ENCODE results near the gene CAP1. TPM values are rescaled to one million over a fixed set of nuclear protein-coding genes. Genes with fewer than 3 reads are reported as not detected.
"Not testable (repeated sequence)": the region's sequence is repeated elsewhere in the genome, so short reads cannot be mapped to it uniquely, and the experiment has no call there.

Gene CAP1
- total RNA-seq, 1 donor from 2014 or later, result 435 TPM

DNA sequence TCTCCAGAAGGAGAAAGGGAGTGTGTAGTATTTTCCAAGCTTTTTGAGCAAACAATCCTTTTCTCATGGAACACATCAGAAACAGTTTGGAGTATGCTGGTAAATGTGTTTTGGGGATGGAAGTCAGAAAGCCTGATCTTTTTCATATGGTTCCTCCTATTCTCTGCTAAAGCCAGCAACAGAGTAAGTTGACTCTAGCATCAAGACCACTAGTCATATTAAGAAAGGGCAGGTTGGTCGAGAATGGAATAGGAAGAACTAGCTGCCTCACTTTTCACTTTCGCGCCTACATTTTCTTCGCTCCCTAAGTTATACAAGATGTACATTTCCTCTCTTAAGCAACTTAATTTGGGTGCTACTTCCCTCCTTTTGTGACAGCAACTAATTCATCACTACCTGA is 32.5 kb downstream of the CAP1 start:
- DNase-seq (ENCODE audit: low spot score), result no peak
- H3K4me3 Mint-ChIP-seq, result no peak overlapping the region
- intact Hi-C loops (cut with micrococcal nuclease), result no loop called here
- H3K36me3 Mint-ChIP-seq (ENCODE audit: low read depth), result peaks cover 48% of the 10 kb centered on the region
- H3K27me3 Mint-ChIP-seq (ENCODE audit: insufficient read depth), result no peaks in the 10 kb centered on the region
- no peaks in the 10 kb centered on the region for H3K9me3 Mint-ChIP-seq
- H3K4me1 Mint-ChIP-seq (ENCODE audit: low read depth), result peaks cover 4% of the 10 kb centered on the region
- H3K27ac Mint-ChIP-seq, result peak overlapping the region; percentile 29

DNA sequence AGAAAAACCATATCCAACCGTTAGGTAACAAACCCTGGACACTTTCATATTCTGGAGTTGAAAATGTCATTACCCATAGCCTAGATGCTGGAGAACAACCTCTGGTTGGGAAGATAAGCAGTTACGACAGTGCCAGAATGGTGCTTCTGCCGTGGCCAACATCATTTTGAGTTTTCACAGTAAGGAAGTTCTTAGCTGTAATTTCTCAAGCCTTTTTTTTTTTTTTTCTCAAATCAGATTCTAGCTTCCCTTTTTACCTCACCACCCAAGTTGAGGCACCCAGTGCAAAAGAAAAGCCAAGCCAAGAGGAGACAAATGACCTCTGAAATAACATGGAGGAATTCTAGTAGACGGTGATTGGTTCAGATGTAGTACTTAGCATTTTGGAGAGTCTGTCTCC is 34.7 kb downstream of the CAP1 start:
- Mint-ChIP-seq H3K36me3 (ENCODE audit: low read depth) (peaks cover 46% of the 10 kb centered on the region), H3K27ac (no peak overlapping the region), H3K4me1 (ENCODE audit: low read depth) (peaks cover 11% of the 10 kb centered on the region), H3K9me3 (no peaks in the 10 kb centered on the region), H3K4me3 (no peak overlapping the region), H3K27me3 (ENCODE audit: insufficient read depth) (no peaks in the 10 kb centered on the region)
- intact Hi-C loops (cut with micrococcal nuclease), result loop anchor here (5.0 kb wide), 1 partner anchor 67 kb away; no protein-coding TSS in a partner anchor
- DNase-seq (ENCODE audit: low spot score), result no peak

DNA sequence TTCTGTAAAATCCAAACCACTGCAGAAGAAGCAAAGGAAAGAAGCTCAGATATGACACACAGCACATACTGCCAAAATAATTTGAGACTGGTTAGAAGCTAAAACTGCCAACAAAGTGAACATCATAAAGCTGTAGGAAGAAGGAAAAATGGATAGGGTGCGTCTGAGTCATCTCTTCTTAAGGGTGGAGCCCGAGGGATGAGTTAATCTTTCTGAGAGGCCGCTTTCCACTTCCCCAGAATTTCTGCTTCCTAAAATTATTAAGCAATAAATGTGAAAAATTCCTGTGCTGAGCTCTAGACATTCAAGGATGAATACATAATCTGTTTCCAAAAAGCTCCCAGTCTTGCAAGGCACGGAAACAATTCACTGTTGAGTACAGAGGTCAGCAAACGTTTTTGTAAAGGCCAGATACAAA is 36.4 kb downstream of the CAP1 start:
- no peaks in the 10 kb centered on the region for H3K9me3 Mint-ChIP-seq
- H3K4me3 Mint-ChIP-seq, result no peak overlapping the region
- peaks cover 9% of the 10 kb centered on the region for H3K4me1 Mint-ChIP-seq (ENCODE audit: low read depth)
- no peaks in the 10 kb centered on the region for H3K27me3 Mint-ChIP-seq (ENCODE audit: insufficient read depth)
- intact Hi-C loops (cut with micrococcal nuclease), result loop anchor here (5.0 kb wide), 1 partner anchor 65 kb away; no protein-coding TSS in a partner anchor
- H3K27ac Mint-ChIP-seq, result no peak overlapping the region
- H3K36me3 Mint-ChIP-seq (ENCODE audit: low read depth), result peaks cover 43% of the 10 kb centered on the region
- no peak for DNase-seq (ENCODE audit: low spot score)

DNA sequence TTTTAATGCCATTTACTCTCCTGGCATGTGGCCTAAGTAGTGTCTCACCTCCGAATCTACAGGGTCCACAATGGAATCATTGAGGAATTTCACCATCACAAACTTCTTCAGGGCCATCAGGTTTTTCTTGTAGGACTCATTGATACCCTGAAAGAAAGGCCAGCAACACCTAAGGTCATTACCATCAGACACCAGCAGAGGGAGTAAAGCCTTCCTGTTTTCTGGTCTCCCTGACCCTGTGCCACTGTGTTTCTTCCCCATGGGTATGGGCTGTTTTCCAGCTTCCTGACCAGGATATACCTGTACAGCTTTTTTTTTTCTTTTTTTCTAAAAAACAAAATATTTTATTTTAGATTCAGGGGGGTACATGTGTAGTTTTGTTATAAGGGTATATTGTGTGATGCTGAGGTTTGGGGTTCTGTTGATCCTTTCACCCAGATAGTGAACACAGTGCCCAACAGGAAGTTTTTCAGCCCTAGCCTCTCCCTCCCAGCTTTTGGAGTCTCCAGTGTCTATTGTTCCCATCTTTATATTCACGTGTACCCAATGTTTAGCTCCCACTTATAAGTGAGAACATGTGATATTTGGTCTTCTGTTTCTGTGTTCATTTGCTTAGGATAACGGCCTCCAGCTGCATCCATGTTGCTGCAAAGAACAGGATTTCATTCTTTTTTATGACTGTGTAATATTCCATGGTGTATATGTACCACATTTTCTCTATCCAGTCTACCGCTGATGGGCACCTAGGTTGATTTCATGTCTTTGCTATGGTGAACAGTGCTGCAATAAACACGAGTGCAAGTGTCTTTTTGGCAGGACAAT is 38.2 kb downstream of the CAP1 start:
- H3K27ac Mint-ChIP-seq, result peak overlapping the region; percentile 75
- H3K4me3 Mint-ChIP-seq, result no peak overlapping the region

DNA sequence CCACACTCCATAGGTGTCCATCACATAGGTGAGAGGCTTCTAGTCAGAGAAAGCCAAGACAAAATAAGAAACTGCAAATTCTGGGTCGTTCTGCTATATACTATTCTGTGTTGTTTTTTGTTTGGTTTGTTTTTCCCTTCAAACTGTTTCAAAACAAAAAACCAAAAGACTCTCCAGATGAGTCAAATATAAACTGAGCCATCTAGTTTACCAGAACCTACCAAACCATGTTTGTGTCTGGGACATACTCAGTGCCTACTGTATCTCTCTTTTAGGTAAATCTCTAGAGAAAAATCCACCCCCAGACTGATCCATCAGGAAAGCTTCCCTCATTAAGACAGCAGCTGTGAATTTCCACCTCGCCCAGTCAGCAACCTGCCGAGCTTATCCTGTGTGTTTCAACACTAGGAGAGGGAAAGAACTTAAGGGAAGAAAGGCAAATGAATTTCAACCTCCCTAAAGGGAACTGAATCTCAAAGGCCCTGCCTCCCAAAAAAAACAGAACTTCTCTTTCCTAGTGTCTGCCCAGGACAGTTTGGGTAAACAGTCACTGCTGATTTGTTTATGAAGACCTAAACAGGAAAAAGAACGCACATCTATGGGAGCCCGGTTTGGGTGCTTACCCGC is 39.4 kb downstream of the CAP1 start:
- Mint-ChIP-seq H3K36me3 (ENCODE audit: low read depth) (peaks cover 37% of the 10 kb centered on the region), H3K4me3 (no peak overlapping the region), H3K27me3 (ENCODE audit: insufficient read depth) (no peaks in the 10 kb centered on the region), H3K9me3 (no peaks in the 10 kb centered on the region), H3K27ac (peak overlapping the region; percentile 71), H3K4me1 (ENCODE audit: low read depth) (peaks cover 12% of the 10 kb centered on the region)
- intact Hi-C loops (cut with micrococcal nuclease), result loop anchor here (2.0 to 5.0 kb wide), 3 partner anchors 17 to 325 kb away; partner anchors contain the start of gene PPT1
- DNase-seq (ENCODE audit: low spot score), result no peak

More for the DNA sequence above, 38.2 kb downstream of the CAP1 start:
- Mint-ChIP-seq H3K36me3 (ENCODE audit: low read depth) (peaks cover 36% of the 10 kb centered on the region), H3K9me3 (no peaks in the 10 kb centered on the region), H3K27me3 (ENCODE audit: insufficient read depth) (no peaks in the 10 kb centered on the region), H3K4me1 (ENCODE audit: low read depth) (peaks cover 9% of the 10 kb centered on the region)
- DNase-seq (ENCODE audit: low spot score), result peak; percentile 40
- intact Hi-C loops (cut with micrococcal nuclease), result loop anchor here (2.0 to 5.0 kb wide), 3 partner anchors 18 to 326 kb away; partner anchors contain the start of gene PPT1

DNA sequence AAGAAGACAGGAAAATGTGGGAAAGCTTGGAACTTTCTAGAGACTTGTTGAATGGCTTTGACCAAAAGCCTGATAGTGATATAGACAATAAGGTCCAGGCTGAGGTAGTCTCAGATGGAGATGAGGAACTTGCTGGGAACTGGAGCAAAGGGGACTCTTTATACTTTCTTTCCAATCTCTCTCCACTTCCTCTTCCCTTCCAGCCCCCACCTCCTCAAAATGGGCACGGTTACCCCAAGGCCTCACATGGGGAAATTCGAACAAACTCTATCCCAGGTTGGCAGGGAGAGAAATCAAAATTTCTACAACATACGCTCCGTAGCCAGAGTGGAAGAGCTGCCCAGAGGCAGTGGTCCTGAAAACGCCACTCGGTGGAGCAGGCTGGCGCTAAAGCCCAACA is 41.3 kb downstream of the CAP1 start:
- no peak overlapping the region for H3K4me3 Mint-ChIP-seq
- DNase-seq (ENCODE audit: low spot score), result no peak
- no peak overlapping the region for H3K27ac Mint-ChIP-seq
- no peaks in the 10 kb centered on the region for H3K27me3 Mint-ChIP-seq (ENCODE audit: insufficient read depth)
- H3K9me3 Mint-ChIP-seq, result no peaks in the 10 kb centered on the region
- intact Hi-C loops (cut with micrococcal nuclease), result no loop called here
- peaks cover 17% of the 10 kb centered on the region for H3K4me1 Mint-ChIP-seq (ENCODE audit: low read depth)
- H3K36me3 Mint-ChIP-seq (ENCODE audit: low read depth), result peaks cover 47% of the 10 kb centered on the region

DNA sequence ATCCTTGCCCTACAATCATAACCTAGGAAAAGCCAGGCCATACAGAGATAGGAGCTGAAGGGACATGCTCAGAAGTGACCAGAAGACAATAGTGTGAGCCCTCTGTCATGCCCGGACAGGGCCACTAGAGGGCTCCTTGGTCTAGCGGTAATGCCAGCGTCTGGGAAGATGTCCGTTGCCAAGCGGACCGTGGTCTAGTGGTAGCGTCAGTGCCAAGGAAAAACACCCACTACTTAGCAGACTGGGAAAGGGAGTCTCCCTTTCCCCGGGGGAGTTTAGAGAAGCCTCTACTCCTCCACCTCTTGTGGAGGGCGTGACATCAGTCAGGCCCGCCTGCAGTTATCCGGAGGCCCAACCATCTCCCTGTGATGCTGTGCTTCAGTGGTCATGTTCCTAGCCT is 44.2 kb downstream of the CAP1 start:
- intact Hi-C loops (cut with micrococcal nuclease), result loop anchor here (1.0 kb wide), 1 partner anchor 254 kb away; no protein-coding TSS in a partner anchor
- Mint-ChIP-seq H3K36me3 (ENCODE audit: low read depth) (peaks cover 52% of the 10 kb centered on the region), H3K4me1 (ENCODE audit: low read depth) (peaks cover 16% of the 10 kb centered on the region), H3K27ac (peak overlapping the region; percentile 11)
- H3K27me3 Mint-ChIP-seq (ENCODE audit: insufficient read depth); H3K9me3 Mint-ChIP-seq; H3K4me3 Mint-ChIP-seq: not testable (repeated sequence)
- DNase-seq (ENCODE audit: low spot score), result peak; percentile 22

DNA sequence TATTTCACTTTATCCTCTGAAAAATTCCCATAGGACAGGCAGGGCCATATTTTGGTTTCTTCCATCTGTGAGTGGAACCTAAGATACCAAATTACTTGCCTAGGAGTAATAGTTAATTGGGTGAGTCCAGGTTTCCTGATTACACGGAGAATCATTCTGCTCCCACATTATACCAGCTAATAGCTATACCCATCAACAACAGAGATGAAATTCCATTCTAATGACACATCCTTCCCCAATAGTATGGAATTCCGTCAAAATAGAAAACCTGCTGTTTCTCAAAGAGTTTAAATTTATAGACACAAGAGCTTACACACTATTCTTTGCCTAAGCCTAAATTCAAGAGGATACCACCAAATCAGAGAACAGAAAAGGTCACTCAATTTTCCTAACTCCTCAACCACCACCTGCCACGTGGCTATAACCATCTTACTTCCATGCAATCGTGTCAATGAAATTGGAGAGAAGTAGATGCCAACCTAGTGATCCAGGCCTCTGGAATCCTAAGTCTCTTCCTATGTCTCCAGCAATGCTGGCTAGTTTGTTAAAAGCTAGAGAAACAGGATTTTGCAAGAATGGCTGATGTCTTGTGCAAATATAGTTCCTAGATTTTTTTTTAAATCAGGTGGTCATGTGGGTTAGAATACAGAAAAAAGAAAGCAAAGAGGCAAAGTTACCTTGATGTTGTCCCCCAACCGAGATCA is 50.3 kb downstream of the CAP1 start:
- Mint-ChIP-seq H3K27ac (no peak overlapping the region), H3K27me3 (ENCODE audit: insufficient read depth) (no peaks in the 10 kb centered on the region), H3K4me1 (ENCODE audit: low read depth) (peaks cover 22% of the 10 kb centered on the region), H3K36me3 (ENCODE audit: low read depth) (peaks cover 50% of the 10 kb centered on the region), H3K9me3 (no peaks in the 10 kb centered on the region), H3K4me3 (no peak overlapping the region)
- intact Hi-C loops (cut with micrococcal nuclease), result no loop called here
- DNase-seq (ENCODE audit: low spot score), result no peak

DNA sequence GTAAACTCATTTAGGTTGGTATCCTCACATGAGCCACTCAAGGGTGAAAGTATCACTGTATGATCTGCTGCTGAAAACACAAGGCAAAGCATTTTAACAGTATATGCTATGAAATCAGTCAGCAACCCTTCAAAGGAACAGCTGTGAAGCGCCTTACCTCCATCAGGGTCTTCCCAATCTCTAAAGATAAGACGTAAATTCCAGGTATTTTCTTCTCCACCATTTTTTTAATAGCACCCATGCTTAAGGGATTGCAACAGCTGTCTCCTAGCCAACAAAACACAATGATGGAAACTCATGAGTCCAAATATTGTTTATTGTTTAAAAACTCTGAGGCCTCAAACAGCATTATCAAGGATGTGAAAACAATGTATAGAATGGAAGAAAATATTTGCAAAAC is 51.7 kb downstream of the CAP1 start:
- no peak overlapping the region for H3K4me3 Mint-ChIP-seq
- no peaks in the 10 kb centered on the region for H3K27me3 Mint-ChIP-seq (ENCODE audit: insufficient read depth)
- intact Hi-C loops (cut with micrococcal nuclease), result no loop called here
- no peak overlapping the region for H3K27ac Mint-ChIP-seq
- no peaks in the 10 kb centered on the region for H3K9me3 Mint-ChIP-seq
- peaks cover 49% of the 10 kb centered on the region for H3K36me3 Mint-ChIP-seq (ENCODE audit: low read depth)
- peaks cover 36% of the 10 kb centered on the region for H3K4me1 Mint-ChIP-seq (ENCODE audit: low read depth)
- no peak for DNase-seq (ENCODE audit: low spot score)

DNA sequence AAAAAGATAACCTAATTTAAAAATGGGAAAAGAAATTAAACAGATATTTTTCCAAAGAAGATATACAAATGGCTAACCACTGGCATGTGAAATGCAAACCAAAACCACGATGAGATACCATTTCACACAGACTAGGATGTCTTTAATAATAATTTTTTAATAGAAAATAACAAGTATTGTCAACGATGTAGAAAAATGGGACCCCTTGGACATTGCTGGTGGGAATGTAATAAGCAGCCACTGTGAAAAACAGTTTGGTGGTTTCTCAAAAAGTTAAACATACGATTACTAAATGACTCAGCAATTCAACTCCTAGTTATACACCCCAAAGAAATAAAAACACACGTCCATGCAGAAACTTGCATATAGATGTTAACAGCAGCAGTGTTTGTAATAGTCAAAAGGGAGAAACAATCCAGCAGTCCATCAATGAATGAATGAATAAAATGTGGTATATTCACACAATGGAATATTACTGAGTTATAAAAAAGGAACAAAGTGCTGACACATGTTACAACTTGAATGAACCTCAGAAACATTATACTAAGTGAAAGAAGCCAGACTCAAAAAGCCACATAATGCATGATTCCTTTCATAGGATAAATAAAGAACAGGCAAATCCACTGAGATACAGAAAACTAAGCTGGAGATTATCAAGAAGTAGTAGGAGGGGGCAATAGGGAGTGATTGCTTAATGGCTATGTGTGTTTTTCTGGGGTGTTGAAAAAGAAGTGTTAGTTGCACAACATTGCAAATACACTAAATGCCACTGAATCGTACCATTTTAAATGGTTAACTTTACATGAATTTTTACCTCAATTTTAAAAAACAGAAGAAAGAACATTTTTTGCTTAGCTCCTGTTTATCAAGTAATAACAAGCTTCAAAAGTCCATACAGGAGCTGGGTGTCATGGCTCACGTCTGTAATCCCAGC is 52.4 kb downstream of the CAP1 start:
- H3K36me3 Mint-ChIP-seq (ENCODE audit: low read depth), result peaks cover 44% of the 10 kb centered on the region
- H3K4me3 Mint-ChIP-seq, result no peak overlapping the region
- H3K27me3 Mint-ChIP-seq (ENCODE audit: insufficient read depth), result peaks cover 2% of the 10 kb centered on the region
- no peak overlapping the region for H3K27ac Mint-ChIP-seq
- no peaks in the 10 kb centered on the region for H3K9me3 Mint-ChIP-seq
- DNase-seq (ENCODE audit: low spot score), result no peak
- intact Hi-C loops (cut with micrococcal nuclease), result no loop called here
- peaks cover 42% of the 10 kb centered on the region for H3K4me1 Mint-ChIP-seq (ENCODE audit: low read depth)

DNA sequence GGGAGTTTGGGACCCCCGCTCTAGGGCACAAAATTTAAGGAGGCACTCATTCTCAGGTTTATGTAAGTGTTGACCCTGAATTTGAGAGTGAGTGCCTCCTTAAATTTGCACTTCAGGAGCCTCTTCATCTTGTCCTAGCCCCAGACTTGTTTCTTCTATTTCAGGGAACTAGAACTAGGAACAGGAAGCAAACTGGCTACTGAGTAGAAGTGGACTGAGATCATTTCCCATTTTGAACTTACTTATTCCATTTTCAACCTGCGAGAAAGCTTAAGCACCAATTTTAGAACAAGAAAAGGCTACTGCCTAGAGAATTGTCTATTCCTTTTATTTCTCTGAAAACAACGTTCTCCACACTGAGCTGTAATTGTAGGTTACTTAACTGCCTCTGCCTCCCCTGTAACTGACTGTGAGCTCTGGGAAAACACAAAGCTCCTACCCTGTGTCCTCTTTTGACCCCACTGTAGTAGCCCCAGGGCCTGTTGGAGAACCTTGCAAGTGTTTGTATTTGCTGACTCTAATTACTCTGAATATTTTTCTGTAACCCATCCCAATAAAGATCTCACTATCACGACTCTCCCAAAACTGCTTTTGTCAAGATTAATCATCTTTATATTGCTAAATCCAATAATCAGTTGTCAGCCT is 54.1 kb downstream of the CAP1 start:
- H3K27me3 Mint-ChIP-seq (ENCODE audit: insufficient read depth), result peaks cover 2% of the 10 kb centered on the region
- peaks cover 34% of the 10 kb centered on the region for H3K36me3 Mint-ChIP-seq (ENCODE audit: low read depth)
- no peaks in the 10 kb centered on the region for H3K9me3 Mint-ChIP-seq
- H3K4me1 Mint-ChIP-seq (ENCODE audit: low read depth), result peaks cover 42% of the 10 kb centered on the region
- intact Hi-C loops (cut with micrococcal nuclease), result loop anchor here (5.0 kb wide), 3 partner anchors 148 to 248 kb away; partner anchors contain the start of gene COL9A2
- DNase-seq (ENCODE audit: low spot score), result no peak
- H3K4me3 Mint-ChIP-seq, result no peak overlapping the region
- H3K27ac Mint-ChIP-seq, result no peak overlapping the region
